ENCODE results near the gene DROSHA. TPM values are rescaled to one million over a fixed set of nuclear protein-coding genes. Genes with fewer than 3 reads are reported as not detected.

Gene DROSHA
- total RNA-seq, 3 donors from 2014 or later, result 46.6 to 72.4 (median 53.3) TPM

DNA sequence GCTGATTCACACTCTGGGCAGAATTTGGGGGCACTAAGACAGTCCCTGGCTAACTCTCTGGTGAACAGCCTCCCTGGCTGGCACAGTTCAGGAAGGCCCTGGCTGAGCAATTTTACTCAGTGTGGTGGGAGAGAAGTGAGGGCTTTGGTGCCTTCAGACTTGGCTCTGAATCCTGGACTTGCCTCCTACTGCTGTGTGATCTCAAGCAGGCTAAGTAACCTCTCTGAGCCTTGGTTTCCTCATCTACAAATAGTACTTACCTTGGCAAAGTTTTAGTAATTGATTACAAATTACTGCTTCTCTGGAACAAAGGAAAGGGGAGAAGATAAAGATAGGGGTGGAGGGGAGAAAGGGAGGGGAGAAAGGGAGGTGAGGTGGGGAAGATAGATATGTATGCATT, 153.8 kb downstream of the DROSHA start:
- intact Hi-C loops (cut with DNase I, micrococcal nuclease), result no loop called here
- DNase-seq, result peak in 1 of 3 donors; percentile 4
- TF ChIP-seq, protein P1, sequence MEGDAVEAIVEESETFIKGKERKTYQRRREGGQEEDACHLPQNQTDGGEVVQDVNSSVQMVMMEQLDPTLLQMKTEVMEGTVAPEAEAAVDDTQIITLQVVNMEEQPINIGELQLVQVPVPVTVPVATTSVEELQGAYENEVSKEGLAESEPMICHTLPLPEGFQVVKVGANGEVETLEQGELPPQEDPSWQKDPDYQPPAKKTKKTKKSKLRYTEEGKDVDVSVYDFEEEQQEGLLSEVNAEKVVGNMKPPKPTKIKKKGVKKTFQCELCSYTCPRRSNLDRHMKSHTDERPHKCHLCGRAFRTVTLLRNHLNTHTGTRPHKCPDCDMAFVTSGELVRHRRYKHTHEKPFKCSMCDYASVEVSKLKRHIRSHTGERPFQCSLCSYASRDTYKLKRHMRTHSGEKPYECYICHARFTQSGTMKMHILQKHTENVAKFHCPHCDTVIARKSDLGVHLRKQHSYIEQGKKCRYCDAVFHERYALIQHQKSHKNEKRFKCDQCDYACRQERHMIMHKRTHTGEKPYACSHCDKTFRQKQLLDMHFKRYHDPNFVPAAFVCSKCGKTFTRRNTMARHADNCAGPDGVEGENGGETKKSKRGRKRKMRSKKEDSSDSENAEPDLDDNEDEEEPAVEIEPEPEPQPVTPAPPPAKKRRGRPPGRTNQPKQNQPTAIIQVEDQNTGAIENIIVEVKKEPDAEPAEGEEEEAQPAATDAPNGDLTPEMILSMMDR (IDR thresholded peaks at IDR 0.05), result no peak
- H3K4me3 ChIP-seq, result no peak overlapping the region
- H3K36me3 ChIP-seq (ENCODE audit: low read depth), result no peaks in the 10 kb centered on the region
- ATAC-seq, result no peak
- no peaks in the 10 kb centered on the region for H3K9me3 ChIP-seq
- H3K4me1 ChIP-seq (ENCODE audit: low read depth), result no peaks in the 10 kb centered on the region

DNA sequence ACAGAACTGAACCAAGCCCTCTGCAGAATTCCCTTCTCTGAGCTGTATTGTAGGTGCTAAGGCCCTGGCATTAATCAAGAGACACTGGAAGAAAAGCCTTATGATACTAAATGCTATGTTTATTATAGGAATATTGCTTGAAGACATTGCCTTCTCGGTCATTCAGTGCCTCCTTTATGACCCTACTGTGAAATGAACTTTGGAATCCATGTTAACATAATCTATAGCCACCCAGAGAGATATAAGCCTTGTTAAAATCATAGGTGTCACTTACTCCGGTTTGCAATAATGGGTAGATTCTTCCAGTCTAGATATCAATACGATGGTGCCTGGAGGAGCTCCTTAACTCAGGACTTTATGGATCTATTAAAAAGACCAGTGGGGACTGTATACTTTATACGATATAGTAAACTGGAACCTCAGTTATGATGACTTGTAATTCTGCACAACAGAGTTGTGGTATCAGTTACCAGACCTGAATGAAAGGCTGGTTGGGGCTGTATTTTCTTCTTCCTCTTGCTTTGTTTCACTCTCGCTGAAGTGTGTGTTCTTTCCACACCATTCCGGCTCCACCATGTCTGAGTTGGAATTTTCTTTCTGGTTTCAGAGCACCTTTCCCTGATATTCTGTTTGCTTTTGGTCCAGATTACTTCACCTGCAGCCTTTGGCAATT, 154.5 kb downstream of the DROSHA start:
- peak in 1 of 3 donors; percentile 38 for DNase-seq
- TF ChIP-seq, protein P1 (IDR thresholded peaks at IDR 0.05), result no peak

DNA sequence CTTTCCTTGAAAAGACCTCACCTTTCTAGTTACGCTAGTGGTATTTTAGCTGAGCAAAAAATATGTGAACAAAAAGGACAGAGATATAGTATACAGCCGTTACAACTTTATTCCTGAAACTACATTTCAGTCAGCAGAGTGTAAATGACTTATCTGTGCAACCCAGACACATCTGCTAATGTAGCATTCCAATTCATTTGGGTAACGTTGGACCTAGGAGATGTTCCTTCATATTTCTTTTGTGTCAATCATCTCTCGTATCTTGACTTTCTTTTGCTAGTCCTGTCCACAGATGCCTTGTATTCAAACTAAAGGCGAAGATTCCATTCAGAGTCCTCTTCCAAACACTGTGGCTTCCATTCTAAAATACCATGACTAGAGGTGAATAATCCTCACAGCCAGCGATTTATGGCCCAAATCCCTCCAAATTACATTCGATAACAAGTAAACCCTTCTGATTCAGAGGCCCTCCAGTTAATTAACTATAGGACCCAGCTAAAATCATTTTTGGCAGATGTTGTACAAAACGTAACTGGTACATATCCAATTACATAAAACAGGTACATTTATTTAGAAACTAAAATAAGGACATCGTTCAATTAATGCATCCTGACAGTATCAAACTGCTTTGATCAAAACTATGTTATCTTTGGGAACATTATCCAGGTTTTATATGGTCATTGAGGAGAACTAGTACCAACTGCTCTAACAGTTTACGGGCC, 155.7 kb downstream of the DROSHA start:
- no peak for DNase-seq
- TF ChIP-seq, protein P1 (IDR thresholded peaks at IDR 0.05), result no peak
- no peak overlapping the region for H3K4me3 ChIP-seq
- no peaks in the 10 kb centered on the region for H3K4me1 ChIP-seq (ENCODE audit: low read depth)
- no peaks in the 10 kb centered on the region for H3K9me3 ChIP-seq
- no peaks in the 10 kb centered on the region for H3K36me3 ChIP-seq (ENCODE audit: low read depth)
- no peak for ATAC-seq
- intact Hi-C loops (cut with DNase I, micrococcal nuclease), result no loop called here

More for the DNA sequence above, 154.5 kb downstream of the DROSHA start:
- Histone ChIP-seq H3K4me1 (ENCODE audit: low read depth) (no peaks in the 10 kb centered on the region), H3K9me3 (no peaks in the 10 kb centered on the region), H3K4me3 (no peak overlapping the region), H3K36me3 (ENCODE audit: low read depth) (no peaks in the 10 kb centered on the region)
- intact Hi-C loops (cut with DNase I, micrococcal nuclease), result no loop called here
- ATAC-seq, result peak; percentile 94

DNA sequence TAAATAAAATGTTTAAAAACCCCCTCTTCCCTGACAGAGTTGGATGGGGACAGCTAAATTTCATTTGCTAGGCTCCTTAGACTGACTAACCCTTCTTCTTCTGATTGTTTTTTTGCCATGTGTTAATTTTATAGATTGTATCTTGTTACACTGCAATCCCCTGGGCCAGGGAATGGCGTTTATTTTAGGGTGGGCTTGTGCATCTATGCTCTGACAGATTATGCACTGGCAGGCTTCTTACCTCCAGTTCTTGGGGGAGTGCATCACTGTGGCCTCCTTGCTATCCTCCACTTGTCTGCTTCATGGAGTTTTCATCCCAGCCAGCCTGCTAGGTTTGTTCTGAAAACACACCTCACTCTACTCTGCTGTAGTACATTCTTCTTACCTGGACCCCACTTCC, 159.8 kb downstream of the DROSHA start:
- no peaks in the 10 kb centered on the region for H3K4me1 ChIP-seq (ENCODE audit: low read depth)
- intact Hi-C loops (cut with DNase I, micrococcal nuclease), result no loop called here
- no peak overlapping the region for H3K4me3 ChIP-seq
- H3K9me3 ChIP-seq, result no peaks in the 10 kb centered on the region
- no peaks in the 10 kb centered on the region for H3K36me3 ChIP-seq (ENCODE audit: low read depth)
- ATAC-seq, result no peak
- TF ChIP-seq, protein P1 (IDR thresholded peaks at IDR 0.05), result no peak
- DNase-seq, result no peak

DNA sequence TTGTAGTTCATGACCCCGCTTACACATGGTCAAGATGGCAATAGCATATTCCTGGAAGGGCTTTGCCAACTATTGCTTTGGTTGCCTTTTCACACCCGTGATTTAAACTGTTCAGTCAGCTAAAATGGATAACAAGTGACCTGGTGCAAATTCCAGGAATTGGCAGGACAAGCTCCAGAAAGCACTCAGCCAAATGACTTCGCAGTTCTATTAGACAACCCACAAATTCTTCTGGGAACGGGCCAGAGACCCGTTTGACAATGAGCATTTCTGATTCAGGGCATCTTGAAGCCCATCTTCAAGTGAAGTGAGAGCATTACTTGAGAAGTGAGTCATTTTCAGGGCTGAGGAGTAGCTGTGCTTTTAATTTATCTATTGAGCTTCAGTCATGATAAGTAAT, 165.0 kb downstream of the DROSHA start:
- DNase-seq (no peak), ATAC-seq (no peak)
- H3K4me3 ChIP-seq, result no peak overlapping the region
- no peaks in the 10 kb centered on the region for H3K9me3 ChIP-seq
- TF ChIP-seq, protein P1 (IDR thresholded peaks at IDR 0.05), result no peak
- intact Hi-C loops (cut with DNase I, micrococcal nuclease), result no loop called here
- no peaks in the 10 kb centered on the region for H3K4me1 ChIP-seq (ENCODE audit: low read depth)
- H3K36me3 ChIP-seq (ENCODE audit: low read depth), result no peaks in the 10 kb centered on the region

All from mucosa of descending colon (tissue), 3 donors.